ENCODE measurements around the gene WNT16.

GRCh38 chr7:121286186-121286585, 42.6 kb upstream of the WNT16 start:
- TF ChIP-seq CSDC2 (CRISPR knock-in tag; IDR thresholded peaks at IDR 0.05) (no peak), ESRRG (CRISPR knock-in tag; IDR thresholded peaks at IDR 0.05) (no peak), ZFP30 (CRISPR knock-in tag; IDR thresholded peaks at IDR 0.05) (no peak), OSR1 (CRISPR knock-in tag; IDR thresholded peaks at IDR 0.05) (no peak), PATZ1 (CRISPR knock-in tag; IDR thresholded peaks at IDR 0.05; ENCODE audit: borderline replicate concordance) (no peak), ZNF565 (CRISPR knock-in tag; conservative IDR thresholded peaks at IDR 0.05; ENCODE audit: low read depth) (no peak), RARB (CRISPR knock-in tag; IDR thresholded peaks at IDR 0.05) (no peak), TCF4 (CRISPR knock-in tag; IDR thresholded peaks at IDR 0.05; ENCODE audit: borderline replicate concordance) (no peak), ARNTL (CRISPR knock-in tag; IDR thresholded peaks at IDR 0.05; ENCODE audit: borderline replicate concordance, low read depth) (no peak), POU6F1 (CRISPR knock-in tag; IDR thresholded peaks at IDR 0.05; ENCODE audit: borderline replicate concordance, low read depth) (no peak), ZNF8 (CRISPR knock-in tag; IDR thresholded peaks at IDR 0.05) (no peak), BACH2 (CRISPR knock-in tag; IDR thresholded peaks at IDR 0.05; ENCODE audit: borderline replicate concordance) (no peak), ISL1 (CRISPR knock-in tag; IDR thresholded peaks at IDR 0.05) (no peak), TSHZ2 (CRISPR knock-in tag; IDR thresholded peaks at IDR 0.05) (no peak)
